HCT116 (cell line): ENCODE measurements around the gene ABHD16B.

Experiments used
- EZH2 ChIP-seq: fragments of 200-600 bp; sonication (generic); IDR thresholded peaks from 2 replicates; pipeline ENCODE4 v1.6.1; 2017; ENCODE audit warnings: antibody characterized with exemption, mixed run types
- EZH2phosphoT487 ChIP-seq: fragments of 200-600 bp; IDR thresholded peaks from 2 replicates; pipeline ENCODE4 v1.6.1; 2018; ENCODE audit warnings: antibody characterized with exemption, borderline replicate concordance
- POLR2A ChIP-seq: IDR thresholded peaks from 2 replicates; pipeline ENCODE4 v1.7.0; 2011; ENCODE audit warnings: borderline replicate concordance; ENCODE audit not compliant: insufficient read depth, insufficient read length; ENCODE audit errors: extremely low read depth
- RAD21 ChIP-seq: IDR thresholded peaks from 2 replicates; pipeline ENCODE4 v1.6.1; 2012; ENCODE audit warnings: low read depth, mild to moderate bottlenecking
- ZFX ChIP-seq: fragments of 450-650 bp; IDR thresholded peaks from 2 replicates; pipeline ENCODE4 v1.6.1; 2017
- TF ChIP-seq, protein P1 (sequence below), 3 experiments: fragments of 200-600 bp in 1 of 3; sonication (generic) in 1 of 3; IDR thresholded peaks in 2 of 3; conservative IDR thresholded peaks in 1 of 3; 2 replicates each; pipeline ENCODE4 v1.5.1; 2012 to 2017; ENCODE audit warnings: low read depth in 2 of 3, low read length in 2 of 3, antibody characterized with exemption in 1 of 3, borderline replicate concordance in 1 of 3, control low read depth in 1 of 3, mild to moderate bottlenecking in 1 of 3, mixed read lengths in 1 of 3, mixed run types in 1 of 3, moderate library complexity in 1 of 3; ENCODE audit not compliant: insufficient read depth in 1 of 3

GRCh38 chr20:63860325-63861051 is 810 bp upstream of the ABHD16B start:
- no peak for TF ChIP-seq EZH2phosphoT487
- TF ChIP-seq ZFX, result no peak
- TF ChIP-seq, protein P1, sequence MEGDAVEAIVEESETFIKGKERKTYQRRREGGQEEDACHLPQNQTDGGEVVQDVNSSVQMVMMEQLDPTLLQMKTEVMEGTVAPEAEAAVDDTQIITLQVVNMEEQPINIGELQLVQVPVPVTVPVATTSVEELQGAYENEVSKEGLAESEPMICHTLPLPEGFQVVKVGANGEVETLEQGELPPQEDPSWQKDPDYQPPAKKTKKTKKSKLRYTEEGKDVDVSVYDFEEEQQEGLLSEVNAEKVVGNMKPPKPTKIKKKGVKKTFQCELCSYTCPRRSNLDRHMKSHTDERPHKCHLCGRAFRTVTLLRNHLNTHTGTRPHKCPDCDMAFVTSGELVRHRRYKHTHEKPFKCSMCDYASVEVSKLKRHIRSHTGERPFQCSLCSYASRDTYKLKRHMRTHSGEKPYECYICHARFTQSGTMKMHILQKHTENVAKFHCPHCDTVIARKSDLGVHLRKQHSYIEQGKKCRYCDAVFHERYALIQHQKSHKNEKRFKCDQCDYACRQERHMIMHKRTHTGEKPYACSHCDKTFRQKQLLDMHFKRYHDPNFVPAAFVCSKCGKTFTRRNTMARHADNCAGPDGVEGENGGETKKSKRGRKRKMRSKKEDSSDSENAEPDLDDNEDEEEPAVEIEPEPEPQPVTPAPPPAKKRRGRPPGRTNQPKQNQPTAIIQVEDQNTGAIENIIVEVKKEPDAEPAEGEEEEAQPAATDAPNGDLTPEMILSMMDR (IDR thresholded peaks at IDR 0.05 in 2 of 3, conservative IDR thresholded peaks at IDR 0.05 in 1 of 3; ENCODE audit: borderline replicate concordance in 1 of 3, insufficient read depth in 1 of 3, low read depth in 2 of 3, low read length in 2 of 3), result no peak
- TF ChIP-seq POLR2A, result no peak
- no peak for TF ChIP-seq RAD21
- TF ChIP-seq EZH2, result no peak
